ENCODE data around the gene ADAMTSL2.

DNA sequence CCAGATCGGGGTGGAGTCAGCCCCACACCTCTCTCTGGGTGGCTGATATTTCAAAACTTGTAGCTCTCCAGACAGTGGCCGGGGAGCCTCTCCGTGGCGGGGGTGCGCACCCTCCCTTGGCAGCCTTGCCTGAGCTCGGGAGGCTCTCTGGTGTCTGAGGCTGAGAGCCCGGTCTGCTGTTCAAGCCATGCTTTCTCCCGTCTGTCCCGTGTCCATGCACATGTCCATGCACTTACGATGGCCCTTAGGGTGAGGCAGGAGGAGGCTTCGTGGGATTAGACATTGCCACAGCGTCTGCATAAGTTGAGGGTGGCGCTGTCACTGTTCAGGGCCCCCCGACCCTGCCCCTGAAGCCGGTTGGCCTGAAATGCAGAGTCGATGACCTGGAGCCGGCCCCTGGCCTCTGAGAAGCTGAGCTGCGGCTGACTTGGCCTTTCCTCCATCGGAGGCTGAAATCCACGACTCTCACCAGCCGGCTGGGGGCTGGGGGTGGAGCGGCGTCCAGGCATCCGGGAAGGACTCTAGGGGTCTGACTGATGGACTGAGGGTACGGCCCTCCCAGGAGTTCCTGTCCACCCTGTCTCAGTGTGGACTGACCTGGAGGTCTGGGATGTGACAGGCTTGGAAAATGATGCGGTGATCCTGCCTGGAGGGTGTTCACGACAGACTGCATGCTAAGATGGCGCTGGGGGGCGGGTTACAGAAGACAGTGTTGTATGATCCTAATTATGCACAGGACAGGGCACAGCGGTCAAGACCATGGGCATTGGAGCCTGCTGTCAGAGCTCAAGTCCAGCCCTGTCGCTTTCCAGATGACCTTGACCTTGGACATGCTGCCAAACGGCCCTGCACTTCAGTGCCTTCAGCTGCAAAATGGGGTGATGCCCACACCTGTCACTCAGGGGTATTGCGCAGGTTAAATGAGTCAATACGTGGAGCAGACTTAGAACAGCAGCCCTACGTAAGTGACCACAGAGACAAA, 37.4 kb upstream of the ADAMTSL2 start:
- TF ChIP-seq, protein P1, sequence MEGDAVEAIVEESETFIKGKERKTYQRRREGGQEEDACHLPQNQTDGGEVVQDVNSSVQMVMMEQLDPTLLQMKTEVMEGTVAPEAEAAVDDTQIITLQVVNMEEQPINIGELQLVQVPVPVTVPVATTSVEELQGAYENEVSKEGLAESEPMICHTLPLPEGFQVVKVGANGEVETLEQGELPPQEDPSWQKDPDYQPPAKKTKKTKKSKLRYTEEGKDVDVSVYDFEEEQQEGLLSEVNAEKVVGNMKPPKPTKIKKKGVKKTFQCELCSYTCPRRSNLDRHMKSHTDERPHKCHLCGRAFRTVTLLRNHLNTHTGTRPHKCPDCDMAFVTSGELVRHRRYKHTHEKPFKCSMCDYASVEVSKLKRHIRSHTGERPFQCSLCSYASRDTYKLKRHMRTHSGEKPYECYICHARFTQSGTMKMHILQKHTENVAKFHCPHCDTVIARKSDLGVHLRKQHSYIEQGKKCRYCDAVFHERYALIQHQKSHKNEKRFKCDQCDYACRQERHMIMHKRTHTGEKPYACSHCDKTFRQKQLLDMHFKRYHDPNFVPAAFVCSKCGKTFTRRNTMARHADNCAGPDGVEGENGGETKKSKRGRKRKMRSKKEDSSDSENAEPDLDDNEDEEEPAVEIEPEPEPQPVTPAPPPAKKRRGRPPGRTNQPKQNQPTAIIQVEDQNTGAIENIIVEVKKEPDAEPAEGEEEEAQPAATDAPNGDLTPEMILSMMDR (IDR thresholded peaks at IDR 0.05) = no peak
- TF ChIP-seq POLR2AphosphoS2 (conservative IDR thresholded peaks at IDR 0.05; ENCODE audit: low read length) (no peak), CBX8 (IDR thresholded peaks at IDR 0.05) (no peak), POLR2A (IDR thresholded peaks at IDR 0.05; ENCODE audit: low read length) (no peak), RAD21 (conservative IDR thresholded peaks at IDR 0.05 in 1 of 2, IDR thresholded peaks at IDR 0.05 in 1 of 2) (no peak), RFX5 (IDR thresholded peaks at IDR 0.05) (no peak), ZC3H11A (IDR thresholded peaks at IDR 0.05) (no peak), RNF2 (IDR thresholded peaks at IDR 0.05; ENCODE audit: borderline replicate concordance, low read depth) (no peak), HEYL (CRISPR knock-in tag; IDR thresholded peaks at IDR 0.05) (no peak), JUN (IDR thresholded peaks at IDR 0.05) (no peak), HDAC2 (IDR thresholded peaks at IDR 0.05) (no peak), MAFK (IDR thresholded peaks at IDR 0.05; ENCODE audit: partially characterized antibody) (no peak), GATA3 (IDR thresholded peaks at IDR 0.05; ENCODE audit: borderline replicate concordance) (no peak)
